Fibroblast of skin of right biceps (primary cell): Measurements from ENCODE around the gene DNAJB11.
"Not testable (repeated sequence)": the region's sequence is repeated elsewhere in the genome, so short reads cannot be mapped to it uniquely, and the experiment has no call there.

Experiments used
- DNase-seq: peaks from one replicate; pipeline ENCODE4 v3.0.0-alpha.2; 2013

DNAJB11 gene

DNA sequence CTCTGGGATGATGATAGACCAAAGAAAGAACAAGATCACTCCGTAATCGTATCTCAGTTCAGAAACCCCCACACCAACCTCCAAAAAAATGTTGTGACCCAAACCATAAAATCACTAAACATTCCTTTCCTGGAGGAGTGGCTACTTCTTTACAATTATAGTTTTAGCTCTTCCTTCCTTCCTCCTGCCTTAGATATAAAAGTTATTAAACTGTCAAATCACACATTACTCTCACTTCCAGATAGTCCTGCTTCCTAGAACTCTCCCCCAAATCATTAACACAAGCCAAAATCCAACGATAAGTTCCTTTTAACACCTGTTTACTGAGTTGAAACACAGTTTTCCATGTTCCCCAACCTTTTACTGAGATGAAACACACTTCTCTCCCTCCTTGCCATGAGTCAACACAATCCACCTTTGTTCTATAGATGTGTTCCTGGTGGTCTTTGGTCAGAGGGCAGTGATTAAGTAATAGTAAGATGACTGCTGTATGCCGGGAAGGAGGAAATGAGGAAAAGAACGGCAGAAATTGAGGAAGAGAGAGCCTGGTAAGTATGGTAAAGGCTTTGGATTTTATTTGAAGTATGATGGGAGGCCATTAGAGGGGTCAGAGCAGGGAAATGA, 18.0 kb upstream of the DNAJB11 start:
- no peak for DNase-seq

- no peak for DNase-seq
Measured at GRCh38 chr3:186564586-186564985, 5.9 kb upstream of the DNAJB11 start.

GRCh38 chr3:186566772-186567071, 3.8 kb upstream of the DNAJB11 start:
- no peak for DNase-seq

GRCh38 chr3:186567072-186567921, 3.2 kb upstream of the DNAJB11 start, which contains the start of gene TBCCD1:
TSS of gene TBCCD1 (minus strand) at chr3:186567339. CDS start at chr3:186564329, 3,010 bp downstream.
- peak; percentile 87 for DNase-seq

DNA sequence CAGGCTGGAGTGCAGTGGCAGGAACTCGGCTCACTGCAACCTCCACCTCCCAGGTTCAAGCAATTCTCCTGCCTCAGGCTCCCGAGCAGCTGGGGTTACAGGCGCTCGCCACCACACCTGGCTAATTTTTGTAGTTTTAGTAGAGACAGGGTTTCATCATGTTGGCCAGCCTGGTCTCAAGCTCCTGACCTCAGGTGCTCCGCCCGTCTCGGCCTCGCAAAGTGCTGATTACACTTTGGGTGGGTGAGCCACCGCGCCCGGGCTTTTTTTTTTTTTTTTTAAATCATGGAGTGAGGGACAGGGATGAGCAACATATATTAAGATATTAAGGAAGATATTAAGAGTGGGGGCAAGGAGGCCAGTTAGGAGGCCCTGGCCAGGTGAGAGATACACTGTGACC, 1.2 kb upstream of the DNAJB11 start:
- not testable (repeated sequence) for DNase-seq

DNA sequence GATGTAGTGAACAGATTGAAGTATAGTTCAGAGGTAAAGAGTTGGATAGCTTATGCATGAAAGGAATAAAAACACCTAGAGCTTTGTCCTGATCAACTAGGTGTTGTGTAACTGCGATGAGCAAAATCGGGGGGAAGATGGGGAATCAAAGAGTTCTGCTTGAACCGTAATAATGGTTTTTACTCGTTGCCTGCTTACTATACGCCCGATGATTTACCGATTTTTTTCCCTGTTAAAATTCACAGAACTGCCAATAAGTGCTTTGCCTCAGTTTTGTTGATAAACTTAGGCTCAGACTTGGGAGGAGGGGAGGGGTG, 783 bp upstream of the DNAJB11 start:
- no peak for DNase-seq

- DNase-seq: no peak
Measured at GRCh38 chr3:186570941-186571643, 572 bp downstream of the DNAJB11 start.

- DNase-seq: no peak
Measured at GRCh38 chr3:186571644-186572013, 1.1 kb downstream of the DNAJB11 start.

GRCh38 chr3:186577521-186577920, 7.0 kb downstream of the DNAJB11 start:
- no peak for DNase-seq

DNA sequence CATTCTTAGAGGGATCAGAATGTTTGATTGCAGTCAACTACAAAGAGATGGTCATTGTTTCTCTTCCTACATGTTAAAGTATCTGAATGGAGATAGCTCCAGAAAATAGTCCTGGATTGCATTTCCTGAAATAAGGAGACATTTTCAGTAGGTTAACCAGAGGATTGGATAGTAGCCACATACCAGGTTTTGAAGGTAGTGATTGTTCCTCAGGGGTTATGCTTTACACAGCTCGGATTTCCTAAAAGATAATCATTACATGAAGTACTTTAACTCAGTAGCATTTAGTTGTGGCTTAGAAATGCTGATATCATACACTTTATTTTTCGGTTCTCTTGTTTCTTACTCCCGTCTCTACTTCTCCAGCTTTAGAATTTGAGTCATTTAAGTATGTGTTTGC, 10.3 kb downstream of the DNAJB11 start:
- no peak for DNase-seq

- no peak for DNase-seq
Measured at GRCh38 chr3:186582541-186582940, 12.0 kb downstream of the DNAJB11 start.

- no peak for DNase-seq
Measured at GRCh38 chr3:186583831-186584230, 13.3 kb downstream of the DNAJB11 start.

DNA sequence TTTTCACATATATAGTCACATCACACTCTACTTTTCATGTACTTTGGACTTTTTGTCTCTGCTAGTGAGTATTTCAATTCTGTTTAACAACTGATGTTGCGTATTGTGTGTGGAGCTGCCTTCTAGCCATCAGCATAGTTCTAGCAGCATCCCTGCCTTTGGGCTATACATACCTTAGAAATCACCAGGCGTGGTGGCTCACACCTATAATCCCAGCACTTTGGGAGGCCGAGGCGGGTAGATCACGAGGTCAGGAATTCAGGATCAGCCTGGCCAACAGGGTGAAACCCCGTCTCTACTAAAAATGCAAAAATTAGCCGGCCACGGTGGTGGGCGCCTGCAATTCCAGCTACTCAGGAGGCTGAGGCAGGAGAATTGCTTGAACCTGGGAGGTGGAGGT, 15.7 kb downstream of the DNAJB11 start:
- DNase-seq: not testable (repeated sequence)

DNA sequence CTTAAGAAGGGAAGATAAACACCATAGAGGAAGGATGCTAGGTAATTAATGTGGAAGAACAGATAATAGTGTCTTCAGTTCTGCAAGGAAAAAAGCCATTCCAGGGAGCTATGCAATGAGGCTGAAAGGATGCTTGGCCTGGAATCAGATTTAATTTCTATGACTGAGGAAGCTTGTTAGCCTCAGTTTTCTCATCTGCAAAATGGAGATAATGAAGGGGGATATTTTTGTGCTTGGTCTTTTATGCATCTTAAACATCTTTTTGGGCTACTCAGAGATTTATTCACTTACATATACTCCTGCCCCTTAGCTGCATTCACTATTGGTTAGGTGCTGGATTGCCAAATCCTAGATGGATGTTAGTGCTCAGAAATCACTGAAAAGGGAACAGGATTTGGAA, 16.7 kb downstream of the DNAJB11 start:
- no peak for DNase-seq

GRCh38 chr3:186588632-186589031, 18.1 kb downstream of the DNAJB11 start:
- no peak for DNase-seq

DNA sequence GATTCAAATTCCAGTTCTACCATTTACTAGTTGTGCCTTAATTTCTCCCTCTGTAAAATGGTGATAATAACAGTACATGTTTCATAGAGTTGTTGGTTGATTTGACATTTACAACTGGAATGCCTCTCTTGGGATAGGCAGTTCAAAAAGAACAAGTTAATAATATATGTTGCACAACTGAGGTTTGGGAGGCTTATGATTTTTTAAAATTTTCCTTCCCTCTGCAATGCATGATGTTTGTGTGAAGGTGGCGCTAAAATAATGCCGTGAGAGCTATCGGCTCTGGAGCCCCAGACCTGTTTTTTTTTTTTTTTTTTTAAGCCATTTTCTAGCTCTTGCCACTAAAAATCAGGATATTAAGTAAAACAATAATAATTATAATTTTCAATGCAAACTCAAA, 18.6 kb downstream of the DNAJB11 start:
- peak; percentile 22 for DNase-seq

- peak; percentile 25 for DNase-seq
Measured at GRCh38 chr3:186589856-186590579, 19.5 kb downstream of the DNAJB11 start.

DNA sequence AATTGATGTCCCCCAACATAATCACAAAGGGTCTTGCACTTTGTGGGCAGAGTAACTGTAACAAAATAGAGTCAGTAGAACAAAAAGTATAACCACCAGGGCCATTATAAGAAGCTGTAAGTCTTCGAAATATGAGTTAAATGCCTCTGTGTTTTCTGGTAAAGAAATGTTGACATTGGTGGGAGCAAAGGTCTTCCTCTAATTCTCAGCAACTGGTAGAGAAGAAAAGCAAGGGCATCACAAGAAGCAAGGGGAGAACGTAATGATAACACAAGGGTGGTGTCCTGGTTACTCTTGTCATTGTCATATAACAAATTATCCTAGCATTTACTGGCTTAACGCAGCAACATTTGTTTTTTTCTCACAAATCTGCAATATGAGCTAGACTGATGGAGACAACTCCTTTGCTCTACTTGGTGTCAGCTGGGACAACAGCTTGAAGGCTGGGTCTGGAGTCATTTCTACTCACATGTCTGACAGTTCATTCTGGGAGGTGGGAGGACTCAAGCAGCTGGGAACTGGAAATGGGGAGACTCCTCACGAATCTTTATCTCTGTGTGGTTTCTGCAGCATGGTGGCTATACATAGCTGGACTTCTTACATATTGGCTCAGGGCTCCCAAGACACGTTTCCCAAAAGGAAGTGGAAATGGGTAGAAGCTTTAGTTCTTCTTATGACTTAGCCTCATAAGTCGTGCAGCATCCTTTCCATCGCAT, 20.2 kb downstream of the DNAJB11 start:
- DNase-seq: no peak

GRCh38 chr3:186592682-186593081, 22.2 kb downstream of the DNAJB11 start:
- DNase-seq: no peak

DNA sequence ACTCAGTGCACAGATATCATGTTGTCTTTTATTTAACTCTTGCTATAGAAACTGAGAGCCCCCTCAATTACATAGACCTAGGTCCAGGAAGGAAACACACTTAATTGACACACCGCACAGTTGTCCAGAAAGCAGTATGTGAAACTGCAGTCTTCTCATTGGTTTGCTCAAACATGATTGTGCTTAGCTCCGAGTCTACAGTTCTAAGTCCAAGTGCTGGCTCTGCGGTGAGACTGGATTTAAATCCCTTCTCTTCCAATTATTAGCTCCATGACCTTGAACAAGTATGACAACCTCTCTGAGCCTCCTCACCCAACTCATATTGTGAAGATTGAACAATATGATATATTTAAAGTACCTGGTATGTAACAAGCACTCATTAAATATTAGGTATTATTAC, 23.3 kb downstream of the DNAJB11 start:
- DNase-seq: no peak

DNA sequence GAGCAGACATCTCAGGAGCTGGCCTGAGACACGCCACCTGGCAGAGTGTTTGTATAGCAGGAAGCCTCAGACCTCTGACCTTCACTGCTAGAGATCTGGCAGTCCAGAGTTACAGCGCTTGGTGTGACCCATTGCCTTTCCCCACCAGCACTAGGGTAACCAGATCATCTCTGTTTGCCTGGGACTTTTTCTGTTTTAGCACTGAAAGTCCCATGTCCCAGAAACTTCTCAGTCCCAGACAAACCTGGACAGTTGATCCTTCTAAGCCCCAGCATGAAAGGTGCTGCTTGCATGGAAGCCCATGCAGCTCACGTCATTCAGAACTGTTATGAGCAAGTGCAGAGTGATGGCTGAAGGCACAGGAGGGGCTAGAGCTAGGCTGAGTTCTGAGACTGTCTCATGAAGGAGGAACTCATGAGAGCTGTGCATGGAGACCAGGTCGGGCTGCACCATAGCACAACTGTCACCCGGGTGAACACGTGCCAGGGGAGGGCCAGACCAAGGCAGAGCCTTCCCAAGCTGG, 24.1 kb downstream of the DNAJB11 start:
- DNase-seq: no peak

GRCh38 chr3:186596568-186597287, 26.2 kb downstream of the DNAJB11 start:
- DNase-seq: peak; percentile 45
